Testis (tissue), 3 donors: ENCODE results near the gene PTPN5. TPM values are rescaled to one million over a fixed set of nuclear protein-coding genes. Genes with fewer than 3 reads are reported as not detected.
A peak's percentile ranks its signal among the peaks of the same experiment; 100 is the strongest.

Experiments used
- DNase-seq: peaks from one replicate; pipeline ENCODE4 v3.0.0-alpha.2; 2019
- H3K27ac ChIP-seq, 2 donors: fragments of 200-600 bp; sonication (generic); one replicate each; pipeline ENCODE4 v1.5.1; 2019
- H3K27me3 ChIP-seq: fragments of 200-600 bp; sonication (generic); one replicate; pipeline ENCODE4 v1.5.1; 2019
- H3K36me3 ChIP-seq: fragments of 200-600 bp; sonication (generic); one replicate; pipeline ENCODE4 v1.5.1; 2017; ENCODE audit warnings: low read depth; ENCODE audit errors: missing control alignments
- H3K4me1 ChIP-seq: fragments of 200-600 bp; sonication (generic); one replicate; pipeline ENCODE4 v1.5.1; 2019
- H3K4me3 ChIP-seq, 2 donors: fragments of 200-600 bp; sonication (generic); one replicate each; pipeline ENCODE4 v1.5.1; 2017 to 2019
- H3K9me3 ChIP-seq: fragments of 200-600 bp; sonication (generic); one replicate; pipeline ENCODE4 v1.5.1; 2017
- POLR2A ChIP-seq: fragments of 450-650 bp; IDR thresholded peaks from one replicate; pipeline ENCODE4 v1.6.1; 2017; ENCODE audit warnings: antibody characterized with exemption, mild to moderate bottlenecking, moderate library complexity
- WGBS, 2 donors: methylation state at CpG; one replicate each; pipeline ENCODE4 v1.1.5; 2018; 5-methylcytosine and 5-hydroxymethylcytosine counted together
- intact Hi-C: fragments of 100-400 bp; cut with DNase I; formaldehyde crosslinking; loops from one replicate; pipeline ENCODE4 v1.15.1; 2023; ENCODE audit warnings: low total_unique reads
- polyA plus RNA-seq: library from polyadenylated mRNA; stranded (reverse); fragments of 350-450 nt; fragmentation: Illumina TruSeq; extraction: RNeasy Lipid Tissue Mini Kit (QIAGEN cat#74804); gene quantifications from one replicate; pipeline ENCODE4 v1.2.3, GENCODE V29; 2014; ENCODE audit warnings: low read depth, low replicate concordance; ENCODE audit not compliant: insufficient read depth
- total RNA-seq, 2 donors: library from RNA; depleted of rRNA; stranded (reverse); fragments of >200 nt; gene quantifications; one replicate each; pipeline ENCODE4 v1.2.3, GENCODE V29; 2016
- TF ChIP-seq, protein P1 (sequence below), 3 experiments: fragments of 450-650 bp in 2 of 3; fragments of 200-600 bp in 1 of 3; sonication (generic) in 1 of 3; IDR thresholded peaks; one replicate each; pipeline ENCODE4 v1.5.1; 2016 to 2019; ENCODE audit warnings: antibody characterized with exemption in 3 of 3, mild to moderate bottlenecking in 2 of 3, moderate library complexity in 1 of 3

The PTPN5 gene
- total and polyA plus RNA-seq, 3 donors from 2014 or later: 4.4 to 10.2 (median 7.8) TPM

DNA sequence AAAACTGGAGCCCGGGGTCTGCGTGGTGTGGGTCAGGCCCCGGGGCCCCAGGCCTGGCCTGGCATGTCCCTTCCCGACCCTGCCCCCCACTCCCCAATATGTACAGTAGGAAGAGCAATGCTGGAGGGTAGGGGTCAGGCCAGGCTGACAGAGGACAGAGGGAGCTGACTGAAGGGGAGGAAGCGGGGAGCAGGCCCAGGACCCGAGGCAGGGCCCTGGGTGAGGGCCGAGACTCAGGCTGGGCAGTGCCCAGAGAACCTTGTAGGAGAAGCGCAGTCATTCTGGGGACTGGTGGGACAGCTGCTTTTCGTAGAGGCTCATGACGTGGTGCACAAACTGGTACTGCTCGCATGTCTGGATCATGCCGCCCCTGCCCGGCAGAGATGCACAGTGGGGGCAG, 62.9 kb downstream of the PTPN5 start:
- H3K27ac ChIP-seq: no peak overlapping the region
- H3K27me3 ChIP-seq: no peaks in the 10 kb centered on the region
- H3K4me3 ChIP-seq: no peak overlapping the region
- TF ChIP-seq POLR2A: no peak
- TF ChIP-seq, protein P1, sequence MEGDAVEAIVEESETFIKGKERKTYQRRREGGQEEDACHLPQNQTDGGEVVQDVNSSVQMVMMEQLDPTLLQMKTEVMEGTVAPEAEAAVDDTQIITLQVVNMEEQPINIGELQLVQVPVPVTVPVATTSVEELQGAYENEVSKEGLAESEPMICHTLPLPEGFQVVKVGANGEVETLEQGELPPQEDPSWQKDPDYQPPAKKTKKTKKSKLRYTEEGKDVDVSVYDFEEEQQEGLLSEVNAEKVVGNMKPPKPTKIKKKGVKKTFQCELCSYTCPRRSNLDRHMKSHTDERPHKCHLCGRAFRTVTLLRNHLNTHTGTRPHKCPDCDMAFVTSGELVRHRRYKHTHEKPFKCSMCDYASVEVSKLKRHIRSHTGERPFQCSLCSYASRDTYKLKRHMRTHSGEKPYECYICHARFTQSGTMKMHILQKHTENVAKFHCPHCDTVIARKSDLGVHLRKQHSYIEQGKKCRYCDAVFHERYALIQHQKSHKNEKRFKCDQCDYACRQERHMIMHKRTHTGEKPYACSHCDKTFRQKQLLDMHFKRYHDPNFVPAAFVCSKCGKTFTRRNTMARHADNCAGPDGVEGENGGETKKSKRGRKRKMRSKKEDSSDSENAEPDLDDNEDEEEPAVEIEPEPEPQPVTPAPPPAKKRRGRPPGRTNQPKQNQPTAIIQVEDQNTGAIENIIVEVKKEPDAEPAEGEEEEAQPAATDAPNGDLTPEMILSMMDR (IDR thresholded peaks at IDR 0.05): no peak
- intact Hi-C loops: no loop called here
- no peaks in the 10 kb centered on the region for H3K4me1 ChIP-seq
- 93 to 98% methylated on average over 12 to 13 of the region's 13 CpGs for WGBS, 2 donors
- no peaks in the 10 kb centered on the region for H3K36me3 ChIP-seq
- no peak for DNase-seq
- no peaks in the 10 kb centered on the region for H3K9me3 ChIP-seq

- 71 to 72% methylated on average over 10 of the region's 10 CpGs for WGBS, 2 donors
These were observed 63.9 kb downstream of the PTPN5 start for GRCh38 chr11:18727479-18728236.

DNA sequence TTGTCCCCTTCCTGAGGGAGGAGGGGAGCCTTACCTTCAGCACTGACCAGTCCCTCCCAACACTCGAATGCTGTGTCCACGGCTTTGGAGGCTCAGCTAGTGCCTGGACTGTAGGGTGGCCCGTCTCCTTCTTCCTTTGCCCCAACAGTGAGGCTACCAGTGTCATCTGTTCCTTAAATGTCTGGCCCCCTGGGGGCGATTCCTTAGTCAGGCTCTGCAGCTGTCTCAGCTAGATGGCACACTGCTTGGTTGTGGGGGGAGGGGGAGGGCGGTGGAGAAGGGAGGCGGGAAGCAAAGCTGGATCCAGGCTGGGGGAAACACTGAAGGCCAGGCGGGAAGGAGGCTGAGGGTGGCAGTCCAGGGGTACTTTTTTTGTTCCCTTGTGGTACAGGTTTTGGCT, 65.6 kb downstream of the PTPN5 start, which contains the start of gene IGSF22:
Gene IGSF22 (minus strand): TSS at position 149 of the 400 bp plus-strand sequence. CDS start 1,952 bp downstream, outside the sequence.
- no peak within 1 kb of the TSS for H3K27ac ChIP-seq
- intact Hi-C loops: no loop called here
- WGBS, 2 donors: 83 to 85% methylated on average over 7 of the region's 7 CpGs
- H3K4me3 ChIP-seq: no peak within 1 kb of the TSS
- DNase-seq: no peak
- H3K27me3 ChIP-seq: no peaks in the 10 kb centered on the region
- no peaks in the 10 kb centered on the region for H3K9me3 ChIP-seq
- no peaks in the 10 kb centered on the region for H3K36me3 ChIP-seq
- TF ChIP-seq, protein P1 (IDR thresholded peaks at IDR 0.05): no peak
- no peak for TF ChIP-seq POLR2A
- peaks cover 3% of the 10 kb centered on the region for H3K4me1 ChIP-seq

More at GRCh38 chr11:18727479-18728236, 63.9 kb downstream of the PTPN5 start:
- Histone ChIP-seq H3K27ac (no peak overlapping the region), H3K9me3 (no peaks in the 10 kb centered on the region), H3K36me3 (no peaks in the 10 kb centered on the region), H3K4me1 (no peaks in the 10 kb centered on the region), H3K27me3 (no peaks in the 10 kb centered on the region), H3K4me3 (no peak overlapping the region)
- no peak for TF ChIP-seq POLR2A
- TF ChIP-seq, protein P1 (IDR thresholded peaks at IDR 0.05): peak in 2 of 3 experiments; percentile 56 to 65
- intact Hi-C loops: no loop called here
- DNase-seq: peak; percentile 26

DNA sequence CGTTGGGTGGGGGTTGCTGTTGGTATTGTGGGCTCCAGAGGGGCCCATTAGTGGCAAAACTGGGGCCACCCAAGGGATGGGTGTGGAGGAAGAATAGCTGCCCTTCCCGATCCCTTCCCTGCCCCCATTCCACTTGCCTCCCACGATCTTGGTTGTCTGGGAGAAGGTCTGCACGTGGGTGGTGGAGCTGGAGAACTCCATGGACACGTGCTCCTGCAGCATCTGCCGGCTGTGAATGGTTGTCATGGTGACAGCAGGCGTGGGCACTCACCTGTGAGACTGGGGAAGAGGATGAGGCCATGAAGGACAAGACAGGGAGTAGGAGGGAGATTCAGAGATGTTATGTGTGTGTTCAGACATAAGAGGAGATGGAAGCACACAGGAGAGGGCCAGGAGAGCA, 67.6 kb downstream of the PTPN5 start:
- no peak for DNase-seq
- TF ChIP-seq POLR2A: no peak
- TF ChIP-seq, protein P1 (IDR thresholded peaks at IDR 0.05): no peak
- H3K36me3 ChIP-seq: no peaks in the 10 kb centered on the region
- H3K27me3 ChIP-seq: no peaks in the 10 kb centered on the region
- no peak overlapping the region for H3K27ac ChIP-seq
- no peaks in the 10 kb centered on the region for H3K9me3 ChIP-seq
- intact Hi-C loops: no loop called here
- peaks cover 3% of the 10 kb centered on the region for H3K4me1 ChIP-seq
- WGBS, 2 donors: 47 to 61% methylated on average over 7 of the region's 7 CpGs
- H3K4me3 ChIP-seq: no peak overlapping the region

GRCh38 chr11:18722293-18722637, 69.3 kb downstream of the PTPN5 start:
- no peak for DNase-seq
- intact Hi-C loops: no loop called here
- Histone ChIP-seq H3K27me3 (no peaks in the 10 kb centered on the region), H3K4me1 (peaks cover 3% of the 10 kb centered on the region), H3K27ac (peak overlapping the region in 1 of 2 donors; percentile 72), H3K4me3 (no peak overlapping the region), H3K36me3 (no peaks in the 10 kb centered on the region), H3K9me3 (no peaks in the 10 kb centered on the region)
- WGBS, 2 donors: 87 to 89% methylated on average over 1 of the region's 1 CpG
- no peak for TF ChIP-seq POLR2A
- TF ChIP-seq, protein P1 (IDR thresholded peaks at IDR 0.05): no peak
